ENCODE results near the gene VSX1. TPM values are rescaled to one million over a fixed set of nuclear protein-coding genes. Genes with fewer than 3 reads are reported as not detected.

VSX1 gene
- total and polyA plus RNA-seq, 2 donors (not counting 1 experiment from before 2014, with no cell fraction given) = not detected

DNA sequence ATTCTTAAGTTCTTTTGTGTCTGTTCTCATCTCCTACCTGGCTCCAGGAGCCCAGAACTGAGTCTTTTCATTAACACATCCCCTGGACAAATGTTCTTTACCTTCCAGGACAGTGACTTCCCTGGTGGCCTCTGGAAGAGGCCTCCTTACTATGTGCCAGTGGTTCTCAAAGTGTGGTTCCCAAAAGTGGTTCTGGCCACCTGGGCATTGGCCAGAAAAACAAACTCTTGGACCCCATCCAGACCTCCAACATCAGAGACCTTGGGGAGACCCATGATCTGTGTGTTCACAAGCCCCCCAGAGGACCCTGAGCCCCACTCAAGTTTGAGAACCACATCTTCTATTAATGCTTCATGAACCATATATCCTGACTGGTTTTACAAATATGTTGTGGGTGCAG lies 7.2 kb upstream of the VSX1 start:
- POLR2A ChIA-PET = no interaction called here
- Mint-ChIP-seq H3K27ac (no peak overlapping the region), H3K27me3 (peaks cover 58% of the 10 kb centered on the region), H3K4me1 (peaks cover 2% of the 10 kb centered on the region), H3K9me3 (ENCODE audit: insufficient read depth) (no peaks in the 10 kb centered on the region), H3K4me3 (no peak overlapping the region)
- no peak overlapping the region for H3K9ac ChIP-seq (ENCODE audit: low read length)
- intact Hi-C loops (cut with micrococcal nuclease) = no loop called here
- DNase-seq (no peak), ATAC-seq (ENCODE audit: low read depth) (no peak)
- peaks cover 0 to 3% of the 10 kb centered on the region in 2 donors for H3K4me1 ChIP-seq (ENCODE audit: control insufficient read depth in 2 of 2, insufficient read depth in 2 of 2, low read length in 2 of 2)
- no peaks in the 10 kb centered on the region for H4K20me1 ChIP-seq (ENCODE audit: control insufficient read depth, insufficient read depth, low read length, poor library complexity, severe bottlenecking)
- no peaks in the 10 kb centered on the region for H3K79me2 ChIP-seq (ENCODE audit: control insufficient read depth, insufficient read depth, low read length)
- no peak overlapping the region for H3K27ac ChIP-seq (ENCODE audit: low read length in 2 of 2)
- no peak overlapping the region for H3K4me2 ChIP-seq (replicated peaks; ENCODE audit: low read depth, low read length, poor library complexity, severe bottlenecking)
- no peak for TF ChIP-seq EZH2 (IDR thresholded peaks at IDR 0.05; ENCODE audit: borderline replicate concordance, insufficient read depth, low read depth, low read length, poor library complexity, severe bottlenecking)
- TF ChIP-seq, protein P1, sequence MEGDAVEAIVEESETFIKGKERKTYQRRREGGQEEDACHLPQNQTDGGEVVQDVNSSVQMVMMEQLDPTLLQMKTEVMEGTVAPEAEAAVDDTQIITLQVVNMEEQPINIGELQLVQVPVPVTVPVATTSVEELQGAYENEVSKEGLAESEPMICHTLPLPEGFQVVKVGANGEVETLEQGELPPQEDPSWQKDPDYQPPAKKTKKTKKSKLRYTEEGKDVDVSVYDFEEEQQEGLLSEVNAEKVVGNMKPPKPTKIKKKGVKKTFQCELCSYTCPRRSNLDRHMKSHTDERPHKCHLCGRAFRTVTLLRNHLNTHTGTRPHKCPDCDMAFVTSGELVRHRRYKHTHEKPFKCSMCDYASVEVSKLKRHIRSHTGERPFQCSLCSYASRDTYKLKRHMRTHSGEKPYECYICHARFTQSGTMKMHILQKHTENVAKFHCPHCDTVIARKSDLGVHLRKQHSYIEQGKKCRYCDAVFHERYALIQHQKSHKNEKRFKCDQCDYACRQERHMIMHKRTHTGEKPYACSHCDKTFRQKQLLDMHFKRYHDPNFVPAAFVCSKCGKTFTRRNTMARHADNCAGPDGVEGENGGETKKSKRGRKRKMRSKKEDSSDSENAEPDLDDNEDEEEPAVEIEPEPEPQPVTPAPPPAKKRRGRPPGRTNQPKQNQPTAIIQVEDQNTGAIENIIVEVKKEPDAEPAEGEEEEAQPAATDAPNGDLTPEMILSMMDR (IDR thresholded peaks at IDR 0.05) = no peak
- H3K9me3 ChIP-seq (ENCODE audit: control extremely low read depth in 1 of 3, control insufficient read depth in 2 of 3, insufficient read depth in 1 of 3, low read length in 2 of 3) = peaks cover 0 to 4% (median 0%) of the 10 kb centered on the region in 3 donors
- no peaks in the 10 kb centered on the region for H3K36me3 ChIP-seq (replicated peaks in 1 of 2; ENCODE audit: control extremely low read depth in 1 of 2, control insufficient read depth in 1 of 2, extremely low read depth in 1 of 2, insufficient read depth in 2 of 2, low read length in 1 of 2)
- peaks cover 0 to 42% (median 10%) of the 10 kb centered on the region in 4 experiments for H3K27me3 ChIP-seq (replicated peaks in 1 of 4; ENCODE audit: control extremely low read depth in 1 of 4, control insufficient read depth in 3 of 4, insufficient read depth in 4 of 4, low read length in 3 of 4)
- H3K4me3 ChIP-seq (ENCODE audit: control extremely low read depth in 1 of 5, extremely low read depth in 1 of 5, insufficient read depth in 1 of 5, low read depth in 2 of 5, low read length in 4 of 5) = no peak overlapping the region
- CTCF ChIA-PET = no interaction called here
- no peak overlapping the region for H2AFZ ChIP-seq (ENCODE audit: insufficient read depth, low read depth, low read length, poor library complexity, severe bottlenecking)

DNA sequence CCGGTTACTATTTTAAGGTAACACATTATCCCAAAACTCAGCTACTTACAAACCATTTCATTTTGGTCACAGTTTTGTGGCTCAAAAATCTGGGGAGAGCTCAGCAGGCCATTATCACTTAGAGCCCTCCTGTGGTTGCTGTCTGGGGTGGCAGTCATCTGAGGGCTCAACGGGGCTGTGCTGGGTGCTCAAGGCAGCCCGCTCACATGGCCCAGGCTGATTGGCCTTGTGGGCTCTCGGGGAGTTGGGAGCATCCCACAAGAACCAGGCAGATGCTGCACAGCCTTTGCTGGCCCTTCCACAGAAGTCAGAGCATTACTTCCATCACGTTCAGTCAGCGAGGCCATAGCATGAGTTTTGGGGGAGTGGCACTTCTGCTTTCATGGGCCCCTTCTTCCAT lies 6.3 kb upstream of the VSX1 start:
- H3K27me3 Mint-ChIP-seq = peaks cover 62% of the 10 kb centered on the region
- H2AFZ ChIP-seq (ENCODE audit: insufficient read depth, low read depth, low read length, poor library complexity, severe bottlenecking) = no peak overlapping the region
- ATAC-seq (ENCODE audit: low read depth) (no peak), DNase-seq (no peak)
- H3K4me3 ChIP-seq (ENCODE audit: control extremely low read depth in 1 of 5, extremely low read depth in 1 of 5, insufficient read depth in 1 of 5, low read depth in 2 of 5, low read length in 4 of 5) = no peak overlapping the region
- no peaks in the 10 kb centered on the region for H3K9me3 Mint-ChIP-seq (ENCODE audit: insufficient read depth)
- no peak overlapping the region for H3K9ac ChIP-seq (ENCODE audit: low read length)
- no peaks in the 10 kb centered on the region for H3K36me3 ChIP-seq (replicated peaks in 1 of 2; ENCODE audit: control extremely low read depth in 1 of 2, control insufficient read depth in 1 of 2, extremely low read depth in 1 of 2, insufficient read depth in 2 of 2, low read length in 1 of 2)
- H4K20me1 ChIP-seq (ENCODE audit: control insufficient read depth, insufficient read depth, low read length, poor library complexity, severe bottlenecking) = no peaks in the 10 kb centered on the region
- no peaks in the 10 kb centered on the region for H3K79me2 ChIP-seq (ENCODE audit: control insufficient read depth, insufficient read depth, low read length)
- peaks cover 0 to 50% (median 16%) of the 10 kb centered on the region in 4 experiments for H3K27me3 ChIP-seq (replicated peaks in 1 of 4; ENCODE audit: control extremely low read depth in 1 of 4, control insufficient read depth in 3 of 4, insufficient read depth in 4 of 4, low read length in 3 of 4)
- H3K9me3 ChIP-seq (ENCODE audit: control extremely low read depth in 1 of 3, control insufficient read depth in 2 of 3, insufficient read depth in 1 of 3, low read length in 2 of 3) = peaks cover 0 to 12% (median 0%) of the 10 kb centered on the region in 3 donors
- peaks cover 2% of the 10 kb centered on the region for H3K4me1 Mint-ChIP-seq
- H3K4me3 Mint-ChIP-seq = no peak overlapping the region
- H3K27ac Mint-ChIP-seq = no peak overlapping the region
- WGBS (ENCODE audit: insufficient coverage) = 96% methylated on average over 3 of the region's 6 CpGs
- ChIA-PET POLR2A (no interaction called here), CTCF (no interaction called here)
- H3K4me1 ChIP-seq (ENCODE audit: control insufficient read depth in 2 of 2, insufficient read depth in 2 of 2, low read length in 2 of 2) = peaks cover 0 to 12% of the 10 kb centered on the region in 2 donors
- TF ChIP-seq, protein P1 (IDR thresholded peaks at IDR 0.05) = no peak
- no peak for TF ChIP-seq EZH2 (IDR thresholded peaks at IDR 0.05; ENCODE audit: borderline replicate concordance, insufficient read depth, low read depth, low read length, poor library complexity, severe bottlenecking)
- no peak overlapping the region for H3K4me2 ChIP-seq (replicated peaks; ENCODE audit: low read depth, low read length, poor library complexity, severe bottlenecking)
- intact Hi-C loops (cut with micrococcal nuclease) = no loop called here
- no peak overlapping the region for H3K27ac ChIP-seq (ENCODE audit: low read length in 2 of 2)

Data from B cell (primary cell).